Amniotic epithelial cell (primary cell): ENCODE results near the gene GRK5.
A peak's percentile ranks its signal among the peaks of the same experiment; 100 is the strongest.
"Not testable (repeated sequence)": the region's sequence is repeated elsewhere in the genome, so short reads cannot be mapped to it uniquely, and the experiment has no call there.

Experiments used
- DNase-seq: peaks from one replicate; pipeline ENCODE4 v3.0.0-alpha.2; 2010; ENCODE audit warnings: low read depth

Gene GRK5

DNA sequence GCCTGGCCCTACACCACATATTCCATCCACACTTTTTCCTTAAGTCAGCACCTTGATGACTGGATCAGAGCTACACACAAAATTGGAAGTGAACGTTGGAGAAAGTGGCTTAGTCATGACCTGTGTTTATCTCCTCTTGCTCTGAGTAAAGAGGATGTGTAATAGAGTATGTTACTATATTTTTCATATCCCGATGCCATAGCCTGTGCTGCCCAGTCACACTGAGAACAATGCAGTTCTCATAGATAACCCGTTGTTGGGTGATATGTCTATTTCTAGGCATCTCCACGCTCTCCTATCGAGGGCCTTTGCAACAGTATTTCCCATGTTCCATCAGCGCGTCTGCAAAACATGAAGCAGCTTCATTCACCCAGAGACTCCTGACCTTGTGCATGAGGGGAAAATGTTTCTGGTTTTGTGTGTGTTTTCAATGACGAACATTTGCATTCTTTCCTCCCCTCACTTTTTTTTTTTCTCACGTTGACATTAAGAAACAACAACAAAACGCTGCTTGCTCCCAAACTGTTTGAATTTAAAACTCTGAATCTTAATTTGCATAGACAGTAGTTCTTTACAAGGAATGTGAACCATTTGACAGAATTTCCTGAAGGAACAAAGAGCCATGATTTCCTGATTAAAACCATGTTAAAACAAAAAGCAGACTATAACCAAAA, 43.4 kb downstream of the GRK5 start:
- peak; percentile 98 for DNase-seq

DNA sequence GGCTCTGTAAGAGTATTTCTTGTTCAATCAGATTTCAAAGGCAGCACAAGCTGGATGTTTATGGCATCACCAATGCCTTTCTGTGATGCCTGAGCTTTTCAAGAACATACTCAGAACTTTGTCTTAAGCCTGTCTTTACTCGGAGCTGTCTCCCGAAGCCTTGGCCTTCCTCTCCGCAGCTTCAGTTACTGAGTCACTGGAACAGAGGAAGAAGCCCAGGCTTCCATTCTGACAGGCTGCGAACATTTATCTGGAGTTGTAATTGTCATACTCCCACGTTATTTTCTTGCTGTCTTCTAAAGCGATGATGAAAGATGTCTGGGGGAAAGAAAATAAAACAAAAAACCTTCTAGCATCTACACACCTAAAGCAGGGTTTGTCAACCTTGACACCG, 43.9 kb downstream of the GRK5 start:
- peak; percentile 100 for DNase-seq

DNA sequence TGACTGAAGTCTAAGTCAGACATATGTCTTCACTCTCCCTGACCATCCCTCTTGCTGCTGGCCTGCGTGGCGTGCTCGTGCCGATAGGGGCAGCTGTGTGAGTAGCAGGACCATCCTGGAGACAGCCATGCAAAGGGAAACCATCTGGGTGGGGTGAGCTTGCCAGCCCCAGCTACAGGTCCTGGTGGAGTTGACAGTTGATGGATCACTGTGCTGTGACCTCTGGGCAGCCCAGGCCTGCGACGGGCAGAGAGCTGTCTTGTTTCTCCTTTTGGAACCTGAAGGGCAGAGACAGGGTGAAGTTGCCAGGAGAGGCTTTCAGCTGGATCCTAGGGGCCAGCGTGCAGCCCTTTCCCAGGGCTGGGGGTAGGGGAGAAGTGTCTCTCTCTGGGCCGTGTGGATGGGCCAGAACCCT, 44.7 kb downstream of the GRK5 start:
- peak; percentile 65 for DNase-seq

DNA sequence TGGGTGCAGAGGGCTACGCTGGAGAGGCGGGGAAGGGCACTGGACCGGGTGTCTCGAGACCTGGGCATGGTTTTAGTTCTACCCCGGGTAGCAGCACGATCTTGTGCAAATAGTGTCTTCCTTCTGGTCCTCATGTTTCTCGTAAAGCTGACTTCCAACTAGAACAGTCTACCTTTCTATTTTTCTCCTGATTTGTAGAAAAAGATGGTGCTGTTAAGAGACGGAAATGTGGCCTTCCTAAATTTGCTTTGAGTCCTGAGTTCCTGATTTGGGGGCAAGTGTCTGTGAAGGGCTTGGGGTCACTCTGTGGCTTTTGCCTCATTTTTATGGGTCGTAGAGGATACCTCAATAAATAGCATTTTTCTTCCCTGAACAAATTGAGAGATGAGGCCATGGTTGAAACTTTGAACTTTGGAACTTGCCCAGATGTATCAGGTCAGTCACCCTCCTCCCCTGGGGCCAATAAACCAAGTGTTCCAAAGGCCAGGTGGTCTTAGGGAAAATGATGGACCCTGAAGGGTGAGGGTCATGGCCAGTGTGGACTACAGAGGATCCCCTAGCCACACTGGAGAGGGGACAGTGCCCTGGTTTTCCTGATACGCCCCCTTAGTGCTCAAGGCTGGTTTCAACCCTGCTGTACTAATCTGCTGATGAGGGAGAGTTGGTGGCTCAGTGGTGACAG, 45.2 kb downstream of the GRK5 start:
- DNase-seq: no peak

DNA sequence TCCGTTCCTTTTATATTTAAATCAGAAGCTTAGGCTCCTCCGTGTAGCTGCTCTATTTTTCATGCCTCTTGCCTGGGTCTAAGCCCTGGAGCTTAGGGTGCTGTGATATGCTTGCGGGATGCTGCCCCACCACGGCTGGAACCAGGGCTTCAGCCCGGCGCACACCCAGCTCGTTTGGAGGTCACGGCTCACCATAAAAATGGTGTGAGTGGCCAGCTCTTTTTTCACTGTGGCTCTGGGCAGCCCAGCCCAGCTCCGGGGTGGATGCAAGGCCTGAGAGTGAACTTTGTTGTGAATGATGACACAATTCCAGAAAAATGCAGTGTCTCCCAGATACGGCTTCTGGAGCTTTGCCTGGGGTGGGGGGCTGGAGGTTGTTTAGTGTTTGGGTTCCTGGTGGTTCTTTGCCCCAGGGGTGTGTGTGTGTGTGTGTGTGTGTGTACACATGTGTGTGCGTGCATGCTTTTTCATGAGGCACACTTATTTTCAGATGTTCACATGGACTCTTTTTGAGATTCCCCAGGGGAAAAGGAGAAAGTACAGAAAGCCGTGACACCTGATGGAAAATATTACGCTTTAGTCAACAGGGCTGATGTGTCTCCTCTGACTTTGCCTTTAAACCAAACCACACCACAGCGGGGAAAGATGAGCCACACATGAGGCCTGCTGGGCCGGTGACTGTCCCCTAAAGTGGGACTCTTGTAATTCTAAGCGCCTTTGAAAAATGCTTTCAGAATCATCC, 46.2 kb downstream of the GRK5 start:
- DNase-seq: peak; percentile 97

DNA sequence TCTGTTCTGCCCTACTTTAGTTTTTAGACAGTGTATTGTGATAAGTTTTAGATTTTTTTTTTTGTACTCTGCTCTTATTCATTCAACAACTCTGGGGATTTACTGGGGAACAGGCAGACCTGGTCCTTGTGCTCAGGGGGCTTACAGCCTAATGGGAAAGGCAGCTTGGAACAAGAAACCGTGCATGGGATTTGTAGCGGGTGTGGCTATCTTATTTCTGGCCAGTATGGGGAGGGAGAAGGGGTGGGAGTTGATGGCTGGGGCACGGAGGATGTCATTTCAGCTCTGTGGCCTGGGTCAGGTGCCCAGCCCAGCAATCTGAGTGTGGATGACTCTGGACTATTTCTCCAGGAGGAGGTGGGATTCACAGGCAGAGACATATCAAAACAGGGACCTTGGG, 47.0 kb downstream of the GRK5 start:
- no peak for DNase-seq

DNA sequence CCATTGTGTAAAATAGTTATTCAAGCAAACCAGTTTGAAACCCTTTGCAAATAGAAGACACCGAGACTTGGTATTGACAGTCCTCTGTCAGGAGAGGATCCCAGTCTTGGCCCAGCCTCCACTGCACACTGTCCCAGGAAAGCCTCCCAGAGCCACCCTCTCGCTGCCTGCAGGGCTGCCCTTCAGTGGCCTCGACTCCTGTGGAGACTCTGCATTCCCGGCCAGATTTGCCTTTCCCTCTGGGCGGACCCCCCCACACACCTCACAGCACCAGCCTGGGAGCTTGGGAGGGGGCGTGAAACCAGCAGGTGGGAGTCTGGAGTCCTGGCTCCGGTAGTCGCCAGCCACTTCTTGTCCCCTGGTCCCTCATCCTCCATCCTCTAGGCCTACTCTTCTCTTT, 48.7 kb downstream of the GRK5 start:
- DNase-seq: no peak

DNA sequence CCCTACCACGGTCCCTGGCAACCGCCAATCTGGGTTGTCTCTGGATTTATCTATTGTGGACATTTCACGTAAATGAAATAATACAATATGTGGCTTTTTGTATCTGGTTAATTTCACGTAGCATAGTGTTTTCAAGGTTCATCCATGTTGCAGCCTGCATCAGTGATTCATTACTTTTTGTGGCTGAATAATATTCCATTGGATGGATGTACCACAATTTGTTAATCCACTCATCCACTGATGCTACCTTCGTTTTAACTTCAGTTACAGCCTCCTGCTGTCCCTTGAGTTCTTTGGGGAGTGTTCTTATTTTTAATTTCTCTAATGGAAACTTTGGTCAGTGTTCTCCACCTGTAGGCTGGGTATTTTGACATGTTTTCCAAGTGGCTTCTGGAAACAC, 49.5 kb downstream of the GRK5 start:
- no peak for DNase-seq

DNA sequence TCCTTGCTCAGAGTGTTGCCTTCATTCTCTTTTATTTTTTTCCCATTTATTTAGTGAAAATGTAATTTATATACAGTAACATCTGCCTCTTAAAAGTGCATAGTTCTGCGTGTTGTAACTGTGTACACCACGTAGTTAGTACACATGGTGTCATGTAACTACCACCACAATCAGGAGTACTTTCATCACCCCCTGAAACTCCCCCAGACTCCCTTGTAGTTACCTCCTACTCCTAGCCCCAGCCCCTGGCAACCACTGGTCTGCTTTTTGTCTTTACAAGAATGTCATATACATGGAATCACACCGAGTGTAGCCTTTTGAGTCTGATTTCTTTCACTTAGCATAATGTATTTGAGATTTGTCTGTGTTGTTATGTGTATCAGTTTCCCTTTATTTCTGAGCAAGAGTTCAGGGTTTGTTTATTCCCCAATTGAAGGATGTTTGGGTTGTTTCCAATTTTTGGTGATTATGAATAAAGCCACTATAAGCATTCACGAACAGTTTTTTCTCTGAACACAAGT, 50.6 kb downstream of the GRK5 start:
- DNase-seq: peak; percentile 72

DNA sequence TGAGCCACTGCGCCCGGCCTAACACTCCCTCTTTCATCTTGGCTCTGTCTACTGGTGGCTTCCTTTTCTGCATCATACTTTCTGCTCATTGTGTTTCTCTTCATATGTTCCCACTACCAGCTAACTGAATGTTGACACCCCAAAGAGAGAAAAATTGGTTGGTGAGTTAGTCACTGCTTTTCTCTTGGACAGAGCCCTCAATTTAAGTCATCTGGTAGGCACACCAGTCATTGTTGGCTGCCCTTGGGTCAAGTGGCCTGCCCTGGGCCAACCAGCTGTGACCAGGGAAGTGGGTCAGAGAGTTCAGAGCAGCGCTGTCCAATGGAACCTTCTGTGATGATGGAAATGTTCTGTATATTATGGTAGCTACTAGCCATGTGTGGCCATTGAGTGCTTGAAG, 52.0 kb downstream of the GRK5 start:
- no peak for DNase-seq

DNA sequence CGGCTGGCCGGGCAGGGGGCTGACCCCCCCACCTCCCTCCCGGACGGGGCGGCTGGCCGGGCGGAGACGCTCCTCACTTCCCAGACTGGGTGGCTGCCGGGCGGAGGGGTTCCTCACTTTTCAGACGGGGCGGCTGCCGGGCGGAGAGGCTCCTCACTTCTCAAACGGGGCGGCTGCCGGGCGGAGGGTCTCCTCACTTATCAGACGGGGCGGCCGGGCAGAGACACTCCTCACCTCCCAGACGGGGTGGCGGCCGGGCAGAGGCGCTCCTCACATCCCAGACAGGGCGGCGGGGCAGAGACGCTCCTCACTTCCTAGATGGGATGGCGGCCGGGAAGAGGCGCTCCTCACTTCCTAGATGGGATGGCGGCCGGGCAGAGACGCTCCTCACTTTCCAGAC, 53.6 kb downstream of the GRK5 start:
- DNase-seq: not testable (repeated sequence)

DNA sequence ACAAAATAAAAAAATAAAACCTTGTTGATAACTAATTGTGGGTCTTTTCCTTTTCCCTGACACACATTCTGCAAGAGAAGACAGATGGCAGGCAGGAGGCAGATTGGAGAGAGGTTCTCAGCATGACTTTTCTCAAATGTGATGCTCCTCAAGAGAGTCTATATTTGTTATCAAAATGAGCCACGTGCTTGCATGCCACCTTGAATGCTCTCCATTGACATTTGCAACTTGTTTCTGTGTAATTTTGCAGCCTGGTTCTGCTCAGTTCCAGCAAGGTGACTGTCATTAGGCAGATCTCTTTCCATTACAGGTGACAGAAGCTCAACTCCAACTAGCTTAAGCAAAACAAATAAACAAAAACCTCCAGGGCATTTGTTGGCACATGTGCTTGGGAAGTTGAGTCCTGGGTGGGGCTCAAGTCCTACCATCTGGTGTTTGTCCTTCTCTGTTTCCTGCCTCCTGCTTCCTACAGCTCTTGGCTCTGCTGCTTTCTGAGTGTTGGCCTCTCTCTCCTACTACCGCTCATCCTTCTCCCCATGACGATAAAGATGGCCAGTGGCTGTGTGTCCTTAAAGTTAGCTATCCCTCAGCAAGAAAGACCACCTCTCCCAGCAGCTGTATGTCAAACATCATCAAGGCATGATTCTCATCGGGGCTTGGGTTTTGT, 56.7 kb downstream of the GRK5 start:
- DNase-seq: no peak

DNA sequence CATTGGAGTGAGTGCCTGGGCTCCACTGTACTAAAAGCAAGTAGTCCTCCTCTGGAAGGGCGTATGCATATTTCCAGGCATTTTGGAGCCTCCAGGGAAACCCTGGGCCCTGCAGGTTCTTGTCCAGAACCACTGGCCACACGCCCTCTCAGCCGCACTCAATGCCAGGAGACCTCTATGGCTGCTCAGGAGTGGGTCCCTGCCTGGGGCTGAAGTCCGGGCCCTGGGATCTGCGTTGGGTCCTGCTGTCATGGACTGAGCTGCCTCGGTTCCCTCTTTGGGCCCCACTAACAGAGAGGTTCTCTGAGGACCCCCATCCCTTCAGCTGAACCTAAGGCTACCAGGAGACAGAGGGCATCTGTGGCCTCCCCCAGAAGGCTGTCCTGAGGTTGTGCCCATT, 58.3 kb downstream of the GRK5 start:
- DNase-seq: no peak

DNA sequence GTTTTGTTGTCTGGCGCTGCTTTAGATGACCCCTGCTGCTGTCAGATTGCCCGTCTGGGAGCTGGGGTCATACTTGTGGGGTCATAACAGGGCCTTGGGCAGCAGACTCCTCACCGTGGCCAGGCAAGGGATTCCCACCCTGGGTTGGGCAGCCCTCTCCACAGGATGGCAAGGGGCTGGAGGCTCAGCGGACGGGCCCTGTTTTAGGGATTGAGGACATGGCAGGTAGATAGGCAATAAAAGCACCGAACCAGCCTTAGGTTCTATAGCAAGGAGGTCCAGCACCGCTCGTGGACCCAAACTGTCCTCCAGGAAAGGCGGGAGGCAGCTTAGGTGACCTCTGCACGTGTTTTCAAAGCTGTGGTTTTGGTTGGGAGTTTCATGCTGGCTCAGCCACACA, 60.0 kb downstream of the GRK5 start:
- DNase-seq: no peak

DNA sequence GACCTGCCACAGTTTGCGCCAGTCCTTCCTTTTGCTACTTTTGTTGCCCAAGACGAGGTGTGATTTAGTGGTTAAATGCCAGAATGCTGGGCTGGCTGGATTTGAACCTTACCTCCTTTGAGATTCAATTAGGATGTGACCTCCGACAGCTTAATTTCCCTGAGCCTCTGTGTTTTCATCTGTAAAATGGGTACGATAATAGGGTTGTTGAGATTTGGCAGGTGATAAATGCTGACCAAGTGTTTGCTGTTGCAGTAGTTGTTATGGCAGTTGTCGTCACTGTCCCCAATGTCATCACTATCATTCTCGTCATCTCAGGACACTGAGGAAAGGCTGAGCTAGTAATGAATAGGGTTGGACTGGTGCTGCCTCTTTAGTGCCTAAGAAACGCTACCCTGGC, 61.1 kb downstream of the GRK5 start:
- DNase-seq: no peak

DNA sequence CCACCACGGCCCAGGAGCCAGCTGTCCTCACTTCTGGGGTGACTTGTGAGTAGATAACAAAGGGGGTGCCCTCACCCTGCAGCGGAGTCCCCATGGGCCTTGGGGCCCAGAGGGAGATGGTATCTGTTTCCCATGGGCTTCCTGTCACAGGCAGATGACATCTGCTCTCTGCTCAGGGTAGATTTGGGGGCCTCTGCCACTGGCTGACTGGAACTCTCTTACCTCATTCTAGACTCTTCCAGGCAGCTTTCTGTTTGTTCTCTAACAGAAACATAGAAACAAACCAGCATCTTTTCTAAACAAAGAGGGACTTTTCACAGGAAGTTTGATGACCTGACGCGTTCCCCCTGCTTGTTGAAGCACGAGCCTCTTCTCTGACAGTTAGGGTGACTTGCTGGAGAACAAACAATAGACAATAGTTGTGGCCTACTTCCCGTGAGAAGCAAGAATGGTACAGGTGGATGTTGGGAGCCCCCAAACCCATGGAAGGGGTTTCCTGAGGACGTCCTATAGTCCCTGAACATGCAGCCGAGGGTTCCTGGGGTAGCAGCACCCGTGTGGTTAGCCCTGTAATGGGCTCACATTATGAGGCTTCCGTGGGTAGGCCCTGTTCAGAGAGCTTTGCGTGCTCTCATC, 61.6 kb downstream of the GRK5 start:
- no peak for DNase-seq

DNA sequence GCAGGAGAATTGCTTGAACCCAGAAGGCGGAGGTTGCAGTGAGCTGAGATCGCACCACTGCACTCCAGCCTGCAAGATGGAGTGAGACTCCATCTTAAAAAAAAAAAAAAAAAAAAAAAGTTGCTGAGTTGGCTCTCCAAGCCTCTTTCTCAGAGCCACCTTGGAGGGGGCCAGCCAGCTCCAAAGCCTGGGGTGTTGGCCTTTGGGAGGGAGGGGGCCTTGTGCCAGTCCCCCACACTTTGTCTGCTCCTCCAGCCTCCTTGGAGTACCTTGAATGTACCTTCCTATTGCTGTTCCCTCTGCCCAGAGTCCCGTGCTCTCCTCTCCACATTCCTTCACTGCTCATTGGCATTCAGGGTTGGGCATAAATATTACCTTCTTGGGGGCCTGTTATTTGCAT, 62.4 kb downstream of the GRK5 start:
- DNase-seq: no peak

DNA sequence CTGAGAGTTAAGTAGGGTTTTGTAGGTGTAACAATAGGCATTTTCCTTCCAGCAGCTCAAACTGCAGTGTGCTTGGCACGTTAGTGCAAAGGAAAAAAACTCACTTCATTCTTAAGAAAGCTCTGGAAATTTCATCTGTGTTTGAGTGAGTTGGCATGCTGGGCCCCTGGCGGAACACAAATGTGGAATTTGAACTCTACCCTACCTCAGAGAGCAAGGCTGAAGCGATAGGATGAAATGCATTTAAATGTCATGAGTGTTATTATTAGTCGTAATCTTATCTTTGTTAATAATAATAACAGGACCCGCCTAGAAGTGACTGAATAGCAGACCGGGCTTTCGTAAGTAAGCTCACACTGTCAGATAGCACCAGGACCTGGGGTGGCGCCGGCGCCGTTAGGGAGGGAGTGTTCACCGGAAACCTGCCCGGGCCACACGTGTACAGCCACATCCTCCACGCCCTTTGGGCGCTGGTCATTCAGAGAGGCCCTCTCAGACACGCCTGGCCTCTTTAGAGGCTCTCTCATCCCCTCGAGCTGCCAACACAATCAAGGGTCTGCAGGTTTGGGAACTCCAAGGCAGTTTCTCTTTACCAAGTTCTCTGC, 63.5 kb downstream of the GRK5 start:
- DNase-seq: peak; percentile 75

DNA sequence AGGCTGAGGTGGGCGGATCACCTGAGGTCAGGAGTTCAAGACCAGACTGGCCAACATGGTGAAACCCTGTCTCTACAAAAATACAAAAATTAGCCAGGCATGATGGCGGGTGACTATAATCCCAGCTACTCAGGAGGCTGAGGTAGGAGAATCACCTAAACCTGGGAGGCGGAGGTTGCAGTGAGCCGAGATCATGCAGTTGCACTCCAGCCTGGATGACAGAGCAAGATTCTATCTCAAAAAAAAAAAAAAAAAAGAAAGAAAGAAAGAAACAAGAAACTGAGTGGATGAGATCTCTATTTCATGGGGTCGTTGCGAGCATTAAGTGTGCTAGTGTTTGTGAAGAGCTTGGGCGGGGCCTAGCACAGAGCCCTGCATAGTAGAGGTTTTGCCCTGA, 65.0 kb downstream of the GRK5 start:
- DNase-seq: not testable (repeated sequence)

DNA sequence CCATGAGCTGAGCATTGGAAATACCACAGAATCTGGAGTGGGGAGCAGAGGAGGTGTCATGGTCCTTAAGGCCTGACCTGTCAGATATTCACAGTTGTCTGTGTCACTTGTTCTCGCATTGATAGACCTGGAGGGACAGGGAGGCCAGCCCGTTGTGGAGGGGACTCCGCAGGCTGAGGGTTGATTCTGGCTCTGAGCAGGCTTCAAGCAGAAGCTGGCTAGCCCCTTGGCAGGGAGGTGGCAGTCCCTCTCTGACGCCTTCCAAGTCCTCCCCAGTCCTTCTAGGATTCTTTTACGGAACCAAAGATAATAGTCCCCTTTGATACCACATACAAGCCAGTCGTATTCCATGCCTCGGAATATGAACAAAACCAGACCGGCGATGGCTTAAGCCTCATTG, 65.4 kb downstream of the GRK5 start:
- DNase-seq: no peak

DNA sequence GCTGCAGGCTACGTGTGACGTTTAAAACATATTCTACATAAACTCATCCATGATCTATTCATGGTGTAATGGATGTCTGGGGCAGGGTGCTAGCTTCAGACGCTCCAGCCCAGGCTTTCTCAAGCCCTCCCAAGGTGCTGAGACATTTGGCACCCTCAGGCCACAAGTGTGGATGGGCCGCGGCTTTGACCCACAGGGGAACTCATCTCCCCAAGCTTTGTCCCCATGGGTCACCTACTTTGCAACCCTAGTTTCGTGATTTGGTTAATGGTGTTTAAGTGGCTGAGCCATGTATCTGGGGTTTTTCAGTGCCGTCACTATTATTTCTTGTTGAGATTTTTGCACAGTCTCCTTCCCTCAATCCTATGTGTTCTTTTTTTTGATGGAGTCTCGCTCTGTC, 66.0 kb downstream of the GRK5 start:
- no peak for DNase-seq
